Epithelial cell of umbilical artery (primary cell): ENCODE results near the gene PPT2. TPM values are rescaled to one million over a fixed set of nuclear protein-coding genes. Genes with fewer than 3 reads are reported as not detected.

Experiments used
- total RNA-seq: library from RNA; depleted of rRNA; stranded (reverse); fragments of >200 nt; gene quantifications from 2 replicates; pipeline ENCODE4 v1.2.3, GENCODE V29; 2014

The PPT2 gene
- 22.2 and 36.1 TPM in 2 replicates for total RNA-seq

DNA sequence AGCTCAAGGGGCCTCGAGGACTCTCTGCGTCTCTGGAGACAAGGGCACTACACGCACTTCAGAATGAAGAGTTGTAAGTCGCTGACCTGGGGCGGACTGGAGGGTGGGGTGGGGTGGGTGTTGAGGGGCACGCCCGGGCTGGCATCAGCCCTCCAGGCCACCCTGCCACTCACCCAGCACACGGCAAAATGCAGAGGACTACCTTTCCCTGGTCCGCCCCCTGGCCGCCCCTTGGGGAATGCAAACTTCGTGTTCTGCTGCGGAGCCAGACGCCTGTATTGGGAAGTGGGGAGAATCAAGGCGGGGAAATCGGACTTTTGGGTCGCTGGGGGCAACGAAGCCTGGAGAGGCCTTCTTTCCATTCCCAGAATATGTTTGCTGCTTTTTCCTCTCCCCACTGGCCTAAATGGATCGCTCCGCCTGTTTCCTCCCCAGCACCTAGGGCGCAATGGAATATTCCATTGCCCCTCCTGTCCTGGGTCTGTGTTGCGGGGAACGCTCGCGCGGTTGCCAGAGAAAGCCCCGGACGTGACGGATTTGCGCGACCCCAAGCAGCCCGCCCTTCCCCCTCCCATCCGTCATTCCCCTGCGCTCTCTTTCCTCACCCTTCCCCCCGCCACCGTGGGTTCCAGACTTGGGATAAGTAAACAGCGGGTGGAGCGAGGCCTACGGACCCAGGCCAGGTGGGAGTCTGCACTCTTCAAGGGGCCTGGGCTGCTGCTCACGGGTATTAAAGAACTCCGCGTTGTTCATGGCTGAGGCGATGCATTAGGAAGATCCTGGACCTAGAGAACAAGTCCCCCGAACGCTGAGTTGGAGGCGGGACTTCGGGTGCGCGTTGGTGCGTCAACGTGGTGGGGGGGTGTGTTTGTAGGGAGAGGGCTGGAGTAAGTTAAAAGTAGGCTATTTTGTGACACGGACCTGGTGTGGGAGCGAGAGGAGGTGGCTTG, at the start of gene PPT2:
Gene PPT2 (plus strand): TSS at position 578 of the 950 bp plus-strand sequence. CDS start 454 bp downstream, outside the sequence.

GRCh38 chr6:32109114-32109764, 44.7 kb upstream of the PPT2 start, which contains the start of gene TNXB:
TSS of gene TNXB (minus strand) at chr6:32109338. CDS start at chr6:32098198, 11,140 bp downstream.

GRCh38 chr6:32127717-32128592, 26.0 kb upstream of the PPT2 start, which contains the start of gene ATF6B:
TSS of gene ATF6B (minus strand) at chr6:32128246. CDS start at chr6:32128207, 39 bp downstream.

GRCh38 chr6:32151863-32152768, 1.8 kb upstream of the PPT2 start, which contains the start of gene PRRT1:
TSS of gene PRRT1 (minus strand) at chr6:32151939. CDS start at chr6:32151827, 112 bp downstream.

DNA sequence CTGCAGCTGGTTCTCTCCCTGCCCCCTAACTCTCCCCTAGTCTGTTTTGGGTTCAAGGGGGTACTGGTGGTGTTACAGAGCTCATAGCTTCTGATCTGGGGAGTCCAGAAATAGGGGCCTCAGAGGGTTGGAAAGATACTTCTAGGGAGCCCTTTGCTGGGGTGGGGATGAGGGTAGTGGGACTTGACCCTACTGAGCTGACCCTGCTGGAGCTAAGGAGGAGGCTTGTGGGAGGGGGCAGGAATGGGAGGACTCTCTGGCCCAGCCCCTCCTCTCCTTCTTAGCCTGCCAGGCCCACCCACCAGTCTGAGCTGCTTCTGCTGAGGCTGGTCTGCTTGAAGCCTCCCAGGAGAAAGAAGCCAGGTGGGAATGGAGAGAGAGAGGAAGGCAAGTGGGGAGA, 10.4 kb downstream of the PPT2 start, which contains the start of gene EGFL8:
Gene EGFL8 (plus strand): TSS at position 301 of the 400 bp plus-strand sequence. CDS start 1,571 bp downstream, outside the sequence.

GRCh38 chr6:32175711-32176475, 22.0 kb downstream of the PPT2 start, which contains the start of gene AGPAT1:
TSS of gene AGPAT1 (minus strand) at chr6:32176084. CDS start at chr6:32171496, 4,588 bp downstream.

DNA sequence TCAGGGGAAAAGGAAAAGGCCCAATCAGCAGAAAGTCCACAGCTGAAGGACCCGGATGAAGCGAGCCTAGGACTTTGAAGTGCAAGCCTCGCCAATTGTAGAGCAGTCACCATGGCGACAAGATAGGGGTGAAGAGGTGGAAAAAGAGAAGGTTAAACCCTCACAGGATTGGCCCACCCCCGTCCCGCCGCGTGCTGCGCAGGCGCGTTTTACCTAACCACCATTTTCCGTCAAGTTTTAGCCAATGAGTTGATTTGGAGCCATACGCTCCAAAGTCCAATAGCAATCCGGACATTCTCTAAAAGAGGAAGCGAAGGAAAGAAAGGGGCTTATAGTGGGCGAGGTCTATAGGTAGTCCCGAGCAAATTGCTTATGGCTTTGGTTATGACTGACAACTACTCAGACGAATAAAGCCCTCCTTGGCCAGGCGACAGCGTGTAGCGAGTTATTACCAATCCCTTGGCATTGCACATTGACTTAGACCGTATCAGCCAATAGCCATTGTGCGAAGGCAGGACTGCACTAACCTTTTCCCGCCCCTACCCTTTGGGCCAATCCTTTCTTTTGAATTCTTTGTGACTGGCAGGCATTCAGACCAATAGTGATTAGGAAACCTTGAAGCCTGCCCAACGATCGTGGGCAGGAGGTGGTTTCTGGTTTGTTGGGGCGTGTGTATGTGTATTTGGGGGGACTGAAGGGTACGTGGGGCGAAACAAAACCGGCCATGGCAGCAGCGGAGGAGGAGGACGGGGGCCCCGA, 24.0 kb downstream of the PPT2 start, which contains the start of gene RNF5:
Gene RNF5 (plus strand): TSS at position 618 of the 759 bp plus-strand sequence. CDS start 107 bp downstream, at position 725.

GRCh38 chr6:32184084-32184640, 30.2 kb downstream of the PPT2 start, which contains the start of gene AGER:
TSS of gene AGER (minus strand) at chr6:32184253. CDS start at chr6:32184222, 31 bp downstream.

GRCh38 chr6:32190054-32190851, 36.3 kb downstream of the PPT2 start, which contains the start of gene PBX2:
TSS of gene PBX2 (minus strand) at chr6:32190202. CDS start at chr6:32189915, 287 bp downstream.

GRCh38 chr6:32192608-32193039, 38.7 kb downstream of the PPT2 start, which contains the start of gene GPSM3:
TSS of gene GPSM3 (minus strand) at chr6:32192643. CDS start at chr6:32192513, 130 bp downstream.

Other genes starting within 250 kb of the PPT2 start
- not detected in 2 replicates for gene C2, start 226.4 kb upstream of the PPT2 start, total RNA-seq
- 1.3 and 7.9 TPM in 2 replicates for gene CFB, start 208.0 kb upstream of the PPT2 start, total RNA-seq
- gene NELFE, start 195.2 kb upstream of the PPT2 start, total RNA-seq = 118 and 128 TPM in 2 replicates
- gene SKIC2, start 195.0 kb upstream of the PPT2 start, total RNA-seq = 33.7 and 49.4 TPM in 2 replicates
- 10.6 and 12.7 TPM in 2 replicates for gene DXO, start 182.0 kb upstream of the PPT2 start, total RNA-seq
- gene C4A, start 172.1 kb upstream of the PPT2 start, total RNA-seq = 0.65 and 0.91 TPM in 2 replicates
- 0.32 and 1.1 TPM in 2 replicates for gene C4B, start 139.3 kb upstream of the PPT2 start, total RNA-seq
- gene CYP21A2, start 115.7 kb upstream of the PPT2 start, total RNA-seq = not detected in 2 replicates
- gene TNXB, start 44.8 kb upstream of the PPT2 start, total RNA-seq = under 0.01 and 0.15 TPM in 2 replicates
- gene ATF6B, start 25.9 kb upstream of the PPT2 start, total RNA-seq = 15.3 and 15.7 TPM in 2 replicates
- gene FKBPL, start 23.9 kb upstream of the PPT2 start, total RNA-seq = 7.4 and 9.7 TPM in 2 replicates
- under 0.01 and 0.30 TPM in 2 replicates for gene PRRT1, start 2.2 kb upstream of the PPT2 start, total RNA-seq
- 0.65 and 1.4 TPM in 2 replicates for gene EGFL8, start 10.5 kb downstream of the PPT2 start, total RNA-seq
- 5.3 and 8.1 TPM in 2 replicates for gene AGPAT1, start 21.9 kb downstream of the PPT2 start, total RNA-seq
- 44.2 and 47.7 TPM in 2 replicates for gene RNF5, start 24.3 kb downstream of the PPT2 start, total RNA-seq
- under 0.01 and 0.46 TPM in 2 replicates for gene AGER, start 30.1 kb downstream of the PPT2 start, total RNA-seq
- gene PBX2, start 36.1 kb downstream of the PPT2 start, total RNA-seq = 48.5 and 59.4 TPM in 2 replicates
- gene GPSM3, start 38.5 kb downstream of the PPT2 start, total RNA-seq = 3.8 and 5.2 TPM in 2 replicates
- 42.4 and 52.3 TPM in 2 replicates for gene NOTCH4, start 69.9 kb downstream of the PPT2 start, total RNA-seq
- not detected in 2 replicates for gene TSBP1, start 217.8 kb downstream of the PPT2 start, total RNA-seq